ENCODE data around the gene CLNK.
A peak's percentile ranks its signal among the peaks of the same experiment; 100 is the strongest.

CLNK gene

GRCh38 chr4:10612476-10612875 is 72.1 kb downstream of the CLNK start:
- no peak for DNase-seq (ENCODE audit: low spot score)

GRCh38 chr4:10611673-10612072 is 72.9 kb downstream of the CLNK start:
- no peak for DNase-seq (ENCODE audit: low spot score)

GRCh38 chr4:10608501-10609219 is 75.9 kb downstream of the CLNK start:
- no peak for DNase-seq (ENCODE audit: low spot score)

- DNase-seq (ENCODE audit: low spot score) = no peak
These were observed 77.4 kb downstream of the CLNK start for GRCh38 chr4:10607206-10607605.

GRCh38 chr4:10606483-10607155 is 77.9 kb downstream of the CLNK start:
- no peak for DNase-seq (ENCODE audit: low spot score)

- no peak for DNase-seq (ENCODE audit: low spot score)
These were observed 78.7 kb downstream of the CLNK start for GRCh38 chr4:10605746-10606482.

GRCh38 chr4:10605031-10605430 is 79.5 kb downstream of the CLNK start:
- DNase-seq (ENCODE audit: low spot score) = no peak

GRCh38 chr4:10599574-10599973 is 85.0 kb downstream of the CLNK start:
- DNase-seq (ENCODE audit: low spot score) = no peak

- no peak for DNase-seq (ENCODE audit: low spot score)
These were observed 85.7 kb downstream of the CLNK start for GRCh38 chr4:10598829-10599228.

- no peak for DNase-seq (ENCODE audit: low spot score)
These were observed 87.8 kb downstream of the CLNK start for GRCh38 chr4:10596586-10597290.

- DNase-seq (ENCODE audit: low spot score) = no peak
These were observed 91.4 kb downstream of the CLNK start for GRCh38 chr4:10593130-10593529.

GRCh38 chr4:10590896-10591295 is 93.7 kb downstream of the CLNK start:
- no peak for DNase-seq (ENCODE audit: low spot score)

- no peak for DNase-seq (ENCODE audit: low spot score)
These were observed 94.8 kb downstream of the CLNK start for GRCh38 chr4:10589799-10590198.

- DNase-seq (ENCODE audit: low spot score) = no peak
These were observed 95.2 kb downstream of the CLNK start for GRCh38 chr4:10589321-10589720.

- DNase-seq (ENCODE audit: low spot score) = no peak
These were observed 96.9 kb downstream of the CLNK start for GRCh38 chr4:10587697-10588096.

- DNase-seq (ENCODE audit: low spot score) = no peak
These were observed 97.3 kb downstream of the CLNK start for GRCh38 chr4:10587296-10587695.

GRCh38 chr4:10584042-10584441 is 100.5 kb downstream of the CLNK start:
- peak; percentile 40 for DNase-seq (ENCODE audit: low spot score)

- no peak for DNase-seq (ENCODE audit: low spot score)
These were observed 101.6 kb downstream of the CLNK start for GRCh38 chr4:10582951-10583350.

GRCh38 chr4:10582059-10582686 is 102.4 kb downstream of the CLNK start:
- peak; percentile 71 for DNase-seq (ENCODE audit: low spot score)

- DNase-seq (ENCODE audit: low spot score) = no peak
These were observed 103.5 kb downstream of the CLNK start for GRCh38 chr4:10581022-10581421.

GRCh38 chr4:10579648-10580047 is 104.9 kb downstream of the CLNK start:
- DNase-seq (ENCODE audit: low spot score) = no peak

All from pons (tissue), 1 donor.